ENCODE measurements around the gene KMT5B. TPM values are rescaled to one million over a fixed set of nuclear protein-coding genes. Genes with fewer than 3 reads are reported as not detected.

The KMT5B gene
- total RNA-seq, 1 experiment from 2014 or later = 46.4 TPM

DNA sequence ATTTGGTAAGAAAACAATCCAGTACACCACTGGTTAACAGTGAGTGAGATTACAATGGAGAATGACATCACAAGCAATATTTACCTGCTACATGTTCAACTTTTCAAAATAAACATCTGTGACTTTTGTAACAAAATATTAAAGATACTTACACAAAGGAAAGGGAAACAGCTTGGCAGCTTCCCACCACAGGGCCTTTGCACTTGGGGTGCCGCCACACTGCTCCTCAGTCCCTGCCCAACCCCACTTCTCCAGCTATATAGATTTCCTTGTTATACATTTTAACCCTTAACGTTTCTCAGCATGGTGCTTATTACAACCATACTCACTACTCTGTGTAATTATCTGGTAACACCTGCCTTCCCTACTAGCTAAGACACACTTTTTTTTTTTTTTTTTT is 10.9 kb downstream of the KMT5B start:
- Mint-ChIP-seq H3K27me3 (ENCODE audit: insufficient read depth, unreplicated experiment) (no peaks in the 10 kb centered on the region), H3K36me3 (ENCODE audit: insufficient read depth, unreplicated experiment) (peaks cover 13% of the 10 kb centered on the region), H3K4me3 (ENCODE audit: unreplicated experiment) (no peak overlapping the region), H3K9me3 (ENCODE audit: unreplicated experiment) (no peaks in the 10 kb centered on the region), H3K4me1 (ENCODE audit: insufficient read depth, unreplicated experiment) (peaks cover 44% of the 10 kb centered on the region), H3K27ac (ENCODE audit: low read depth, unreplicated experiment) (no peak overlapping the region)
- DNase-seq (ENCODE audit: unreplicated experiment) = no peak
- TF ChIP-seq, protein P1, sequence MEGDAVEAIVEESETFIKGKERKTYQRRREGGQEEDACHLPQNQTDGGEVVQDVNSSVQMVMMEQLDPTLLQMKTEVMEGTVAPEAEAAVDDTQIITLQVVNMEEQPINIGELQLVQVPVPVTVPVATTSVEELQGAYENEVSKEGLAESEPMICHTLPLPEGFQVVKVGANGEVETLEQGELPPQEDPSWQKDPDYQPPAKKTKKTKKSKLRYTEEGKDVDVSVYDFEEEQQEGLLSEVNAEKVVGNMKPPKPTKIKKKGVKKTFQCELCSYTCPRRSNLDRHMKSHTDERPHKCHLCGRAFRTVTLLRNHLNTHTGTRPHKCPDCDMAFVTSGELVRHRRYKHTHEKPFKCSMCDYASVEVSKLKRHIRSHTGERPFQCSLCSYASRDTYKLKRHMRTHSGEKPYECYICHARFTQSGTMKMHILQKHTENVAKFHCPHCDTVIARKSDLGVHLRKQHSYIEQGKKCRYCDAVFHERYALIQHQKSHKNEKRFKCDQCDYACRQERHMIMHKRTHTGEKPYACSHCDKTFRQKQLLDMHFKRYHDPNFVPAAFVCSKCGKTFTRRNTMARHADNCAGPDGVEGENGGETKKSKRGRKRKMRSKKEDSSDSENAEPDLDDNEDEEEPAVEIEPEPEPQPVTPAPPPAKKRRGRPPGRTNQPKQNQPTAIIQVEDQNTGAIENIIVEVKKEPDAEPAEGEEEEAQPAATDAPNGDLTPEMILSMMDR (IDR thresholded peaks at IDR 0.05; ENCODE audit: unreplicated experiment) = no peak
- BruUV-seq (replicated peaks) = no TSS peak
- intact Hi-C loops (cut with micrococcal nuclease) = loop anchor here (10.0 kb wide), 1 partner anchor 77 kb away; the partner anchor contains the start of gene CHKA
- CTCF ChIA-PET = interaction anchor here (0.5 kb wide), 1 partner anchor 77 kb away, joined by 3 read pairs; no protein-coding TSS in a partner anchor
- POLR2A ChIA-PET = interaction anchor here (0.7 kb wide), 1 partner anchor 9 kb away, joined by 3 read pairs; no protein-coding TSS in a partner anchor

DNA sequence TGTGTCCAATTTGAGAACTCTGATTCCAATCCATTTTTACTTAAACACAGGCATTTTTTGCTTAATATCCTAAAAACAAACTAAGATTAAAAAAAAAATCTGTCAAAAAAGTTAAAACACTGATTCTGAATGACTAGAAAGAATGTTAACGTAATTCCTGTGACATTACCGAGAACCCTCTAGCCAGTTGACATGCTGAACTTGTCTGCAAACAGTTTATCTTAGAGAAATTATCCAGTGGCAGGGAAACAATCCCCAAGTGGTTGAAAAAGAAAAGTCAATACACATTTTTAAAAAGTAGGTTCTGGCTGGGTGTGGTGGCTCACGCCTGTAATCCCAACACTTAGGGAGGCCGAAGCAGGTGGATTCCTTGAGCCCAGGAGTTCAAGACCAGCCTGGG is 11.6 kb downstream of the KMT5B start:
- BruUV-seq (replicated peaks) = no TSS peak
- Mint-ChIP-seq H3K36me3 (ENCODE audit: insufficient read depth, unreplicated experiment) (peaks cover 13% of the 10 kb centered on the region), H3K27me3 (ENCODE audit: insufficient read depth, unreplicated experiment) (no peaks in the 10 kb centered on the region), H3K4me3 (ENCODE audit: unreplicated experiment) (no peak overlapping the region), H3K27ac (ENCODE audit: low read depth, unreplicated experiment) (no peak overlapping the region), H3K9me3 (ENCODE audit: unreplicated experiment) (no peaks in the 10 kb centered on the region), H3K4me1 (ENCODE audit: insufficient read depth, unreplicated experiment) (peaks cover 37% of the 10 kb centered on the region)
- TF ChIP-seq, protein P1 (IDR thresholded peaks at IDR 0.05; ENCODE audit: unreplicated experiment) = no peak
- CTCF ChIA-PET = no interaction called here
- POLR2A ChIA-PET = interaction anchor here (0.7 kb wide), 1 partner anchor 9 kb away, joined by 3 read pairs; no protein-coding TSS in a partner anchor
- intact Hi-C loops (cut with micrococcal nuclease) = loop anchor here (10.0 kb wide), 1 partner anchor 77 kb away; the partner anchor contains the start of gene CHKA
- DNase-seq (ENCODE audit: unreplicated experiment) = no peak

DNA sequence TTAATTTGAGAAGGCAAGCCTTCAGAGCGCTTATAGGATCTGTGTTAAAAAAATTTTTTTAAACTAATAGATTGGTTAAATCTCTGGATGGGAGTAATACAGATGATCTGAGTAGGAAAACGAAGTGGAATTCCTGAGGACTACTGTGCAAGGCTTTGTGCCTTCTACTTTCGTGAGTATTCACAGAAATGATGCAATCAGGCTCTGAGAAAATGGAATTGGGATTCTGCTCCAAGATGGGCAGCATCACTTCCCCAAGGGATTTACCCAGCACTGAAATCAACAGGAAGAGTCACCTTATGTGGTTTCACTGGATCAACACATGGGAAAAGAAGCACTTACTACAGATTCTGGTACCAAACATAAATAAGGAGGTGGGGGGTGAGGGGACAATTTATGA is 12.5 kb downstream of the KMT5B start:
- TF ChIP-seq, protein P1 (IDR thresholded peaks at IDR 0.05; ENCODE audit: unreplicated experiment) = no peak
- ChIA-PET POLR2A (no interaction called here), CTCF (no interaction called here)
- Mint-ChIP-seq H3K4me3 (ENCODE audit: unreplicated experiment) (no peak overlapping the region), H3K27me3 (ENCODE audit: insufficient read depth, unreplicated experiment) (no peaks in the 10 kb centered on the region), H3K9me3 (ENCODE audit: unreplicated experiment) (no peaks in the 10 kb centered on the region), H3K36me3 (ENCODE audit: insufficient read depth, unreplicated experiment) (peaks cover 13% of the 10 kb centered on the region), H3K4me1 (ENCODE audit: insufficient read depth, unreplicated experiment) (peaks cover 30% of the 10 kb centered on the region), H3K27ac (ENCODE audit: low read depth, unreplicated experiment) (no peak overlapping the region)
- BruUV-seq (replicated peaks) = no TSS peak
- peak; percentile 61 for DNase-seq (ENCODE audit: unreplicated experiment)
- intact Hi-C loops (cut with micrococcal nuclease) = loop anchor here (10.0 kb wide), 1 partner anchor 76 kb away; the partner anchor contains the start of gene CHKA

DNA sequence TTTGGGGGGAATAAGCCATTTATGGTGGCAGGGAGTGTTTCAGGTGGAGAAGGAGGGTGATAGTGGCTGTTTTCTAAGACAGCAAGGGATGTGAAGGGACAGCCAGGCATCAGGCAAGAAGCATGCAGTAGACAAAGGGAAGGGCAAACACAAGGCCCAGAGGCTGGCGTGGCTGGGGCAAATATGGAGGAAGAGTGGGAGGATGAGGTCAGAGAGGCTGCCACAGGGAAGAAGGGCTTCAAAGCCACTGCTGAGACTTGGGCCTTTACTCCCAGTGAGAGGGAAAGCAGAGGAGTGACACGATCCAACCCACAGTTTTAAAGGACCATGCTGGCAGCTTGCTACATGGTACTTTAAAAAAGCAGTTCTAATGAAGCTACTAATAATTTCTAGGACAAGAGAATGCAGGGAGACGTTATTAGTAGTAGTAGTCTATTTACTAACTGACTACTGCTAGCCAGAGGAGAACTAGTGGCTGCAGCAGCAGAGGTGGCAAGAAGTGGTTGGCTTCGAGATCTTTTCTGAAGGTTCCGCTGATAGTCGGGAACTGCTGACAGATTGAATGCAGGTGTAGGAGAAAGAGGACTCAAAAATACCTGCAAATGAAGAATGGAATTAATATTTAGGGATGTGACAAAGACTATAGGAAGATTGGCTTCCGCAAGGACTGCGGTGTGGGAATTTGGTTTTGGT is 13.7 kb downstream of the KMT5B start:
- no peaks in the 10 kb centered on the region for H3K9me3 Mint-ChIP-seq (ENCODE audit: unreplicated experiment)

More for the DNA sequence above, 13.7 kb downstream of the KMT5B start:
- peaks cover 30% of the 10 kb centered on the region for H3K4me1 Mint-ChIP-seq (ENCODE audit: insufficient read depth, unreplicated experiment)
- POLR2A ChIA-PET = interaction anchor here (0.7 kb wide), 1 partner anchor 190 kb away, joined by 5 read pairs; no protein-coding TSS in a partner anchor
- H3K36me3 Mint-ChIP-seq (ENCODE audit: insufficient read depth, unreplicated experiment) = peaks cover 13% of the 10 kb centered on the region
- H3K27me3 Mint-ChIP-seq (ENCODE audit: insufficient read depth, unreplicated experiment) = no peaks in the 10 kb centered on the region
- BruUV-seq (replicated peaks) = no TSS peak
- CTCF ChIA-PET = interaction anchor here (2.9 kb wide), 1 partner anchor 9 kb away, joined by 15 read pairs; no protein-coding TSS in a partner anchor
- TF ChIP-seq, protein P1 (IDR thresholded peaks at IDR 0.05; ENCODE audit: unreplicated experiment) = no peak
- H3K27ac Mint-ChIP-seq (ENCODE audit: low read depth, unreplicated experiment) = peak overlapping the region; percentile 26
- no peak for DNase-seq (ENCODE audit: unreplicated experiment)
- H3K4me3 Mint-ChIP-seq (ENCODE audit: unreplicated experiment) = no peak overlapping the region
- intact Hi-C loops (cut with micrococcal nuclease) = no loop called here
